Hepatocyte (in vitro differentiated cells): ENCODE measurements around the gene CACHD1.

Experiments used
- EZH2phosphoT487 ChIP-seq: fragments of 200-600 bp; sonication (generic); IDR thresholded peaks from one replicate; pipeline ENCODE4 v1.6.1; 2018; ENCODE audit warnings: antibody characterized with exemption, mild to moderate bottlenecking, low read depth, moderate library complexity; ENCODE audit not compliant: unreplicated experiment, severe bottlenecking
- TF ChIP-seq, protein P1 (sequence below): fragments of 200-600 bp; sonication (generic); IDR thresholded peaks from 2 replicates; pipeline ENCODE4 v1.5.1; 2016; ENCODE audit warnings: antibody characterized with exemption, mild to moderate bottlenecking; ENCODE audit not compliant: poor library complexity

DNA sequence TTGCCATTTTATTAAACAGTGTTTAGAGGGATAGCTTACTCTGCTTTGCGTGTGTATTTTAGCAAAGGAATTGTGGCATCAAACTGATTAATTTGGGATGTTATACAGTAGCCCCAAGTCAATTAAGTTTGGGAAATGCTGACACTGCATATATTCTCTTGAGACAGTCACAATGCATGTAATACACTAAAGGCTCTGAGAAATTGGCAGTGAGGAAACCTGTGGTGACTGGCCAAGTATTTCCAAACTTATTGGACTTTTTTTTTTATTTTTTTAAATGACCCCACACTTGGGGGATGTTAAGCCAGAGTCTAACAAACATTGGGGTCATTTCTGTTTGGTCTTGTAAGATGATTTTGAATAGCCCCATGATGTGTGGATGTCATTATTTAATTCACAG lies 207.6 kb downstream of the CACHD1 start:
- TF ChIP-seq, protein P1, sequence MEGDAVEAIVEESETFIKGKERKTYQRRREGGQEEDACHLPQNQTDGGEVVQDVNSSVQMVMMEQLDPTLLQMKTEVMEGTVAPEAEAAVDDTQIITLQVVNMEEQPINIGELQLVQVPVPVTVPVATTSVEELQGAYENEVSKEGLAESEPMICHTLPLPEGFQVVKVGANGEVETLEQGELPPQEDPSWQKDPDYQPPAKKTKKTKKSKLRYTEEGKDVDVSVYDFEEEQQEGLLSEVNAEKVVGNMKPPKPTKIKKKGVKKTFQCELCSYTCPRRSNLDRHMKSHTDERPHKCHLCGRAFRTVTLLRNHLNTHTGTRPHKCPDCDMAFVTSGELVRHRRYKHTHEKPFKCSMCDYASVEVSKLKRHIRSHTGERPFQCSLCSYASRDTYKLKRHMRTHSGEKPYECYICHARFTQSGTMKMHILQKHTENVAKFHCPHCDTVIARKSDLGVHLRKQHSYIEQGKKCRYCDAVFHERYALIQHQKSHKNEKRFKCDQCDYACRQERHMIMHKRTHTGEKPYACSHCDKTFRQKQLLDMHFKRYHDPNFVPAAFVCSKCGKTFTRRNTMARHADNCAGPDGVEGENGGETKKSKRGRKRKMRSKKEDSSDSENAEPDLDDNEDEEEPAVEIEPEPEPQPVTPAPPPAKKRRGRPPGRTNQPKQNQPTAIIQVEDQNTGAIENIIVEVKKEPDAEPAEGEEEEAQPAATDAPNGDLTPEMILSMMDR = no peak
- no peak for TF ChIP-seq EZH2phosphoT487
